NCI-H187 treated with DMSO at 0.1 percent for 48 hours (cell line): Measurements from ENCODE around the gene NOS1AP.

Experiments used
- DNase-seq: peaks from one replicate; lab custom pipeline; 2025; lab: John Stamatoyannopoulos, UW

The NOS1AP gene

GRCh38 chr1:162367772-162368171 lies 298.3 kb downstream of the NOS1AP start:
- DNase-seq = no peak

- no peak for DNase-seq
Observed at GRCh38 chr1:162368451-162368850, 299.0 kb downstream of the NOS1AP start.

GRCh38 chr1:162369571-162369970 lies 300.1 kb downstream of the NOS1AP start:
- no peak for DNase-seq

GRCh38 chr1:162370161-162370560 lies 300.7 kb downstream of the NOS1AP start:
- peak; percentile 73 for DNase-seq

- DNase-seq = no peak
Observed at GRCh38 chr1:162370721-162371120, 301.2 kb downstream of the NOS1AP start.

- DNase-seq = no peak
Observed at GRCh38 chr1:162371611-162372010, 302.1 kb downstream of the NOS1AP start.

GRCh38 chr1:162372159-162373071 lies 302.9 kb downstream of the NOS1AP start:
- DNase-seq = no peak

GRCh38 chr1:162373072-162373427 lies 303.6 kb downstream of the NOS1AP start:
- no peak for DNase-seq

GRCh38 chr1:162373541-162374260 lies 304.2 kb downstream of the NOS1AP start:
- DNase-seq = no peak

GRCh38 chr1:162374406-162374805 lies 304.9 kb downstream of the NOS1AP start:
- no peak for DNase-seq

GRCh38 chr1:162375463-162375862 lies 306.0 kb downstream of the NOS1AP start:
- no peak for DNase-seq

- no peak for DNase-seq
Observed at GRCh38 chr1:162376691-162377090, 307.2 kb downstream of the NOS1AP start, which contains the start of gene SPATA46. TSS of gene SPATA46 (minus strand) at chr1:162376854. CDS start at chr1:162376790, 64 bp downstream.

GRCh38 chr1:162380061-162380846 lies 310.8 kb downstream of the NOS1AP start:
- no peak for DNase-seq

GRCh38 chr1:162381383-162381782 lies 311.9 kb downstream of the NOS1AP start, which contains the start of gene C1orf226:
TSS of gene C1orf226 (plus strand) at chr1:162381728. CDS start at chr1:162381902, 174 bp downstream.
- no peak for DNase-seq

- no peak for DNase-seq
Observed at GRCh38 chr1:162381941-162382750, 312.7 kb downstream of the NOS1AP start.

- no peak for DNase-seq
Observed at GRCh38 chr1:162383091-162383490, 313.6 kb downstream of the NOS1AP start.

GRCh38 chr1:162383516-162383915 lies 314.0 kb downstream of the NOS1AP start:
- no peak for DNase-seq

- DNase-seq = no peak
Observed at GRCh38 chr1:162384116-162384515, 314.6 kb downstream of the NOS1AP start.

- no peak for DNase-seq
Observed at GRCh38 chr1:162384601-162385279, 315.2 kb downstream of the NOS1AP start.

GRCh38 chr1:162385280-162385623 lies 315.8 kb downstream of the NOS1AP start:
- DNase-seq = no peak

- DNase-seq = no peak
Observed at GRCh38 chr1:162385702-162386101, 316.2 kb downstream of the NOS1AP start.
